B cell (primary cell): ENCODE measurements around the gene RC3H2. TPM values are rescaled to one million over a fixed set of nuclear protein-coding genes. Genes with fewer than 3 reads are reported as not detected.

Experiments used
- ATAC-seq: fragments of 200-7000 bp; cut with Tn5 transposase; one replicate; pipeline ENCODE4 v1.10.0; 2021; ENCODE audit warnings: low read depth, mild to moderate bottlenecking, moderate number of reproducible peaks, moderate library complexity
- CTCF ChIA-PET: fragments of 350-600 bp; sonication (Branson Sonifier 250); formaldehyde crosslinking; loops from one replicate; lab custom pipeline; 2021; ENCODE audit warnings: antibody characterized with exemption, inconsistent platforms; lab: Charles Lee
- POLR2A ChIA-PET: fragments of 350-600 bp; sonication (Branson Sonifier 250); formaldehyde crosslinking; loops from one replicate; lab custom pipeline; 2021; ENCODE audit warnings: antibody characterized with exemption; lab: Charles Lee
- DNase-seq: peaks from one replicate; pipeline ENCODE4 v3.0.0; 2013
- H2AFZ ChIP-seq: 2 replicates; pipeline ENCODE4 v1.6.1; 2012; ENCODE audit warnings: mild to moderate bottlenecking, low read depth, low read length; ENCODE audit not compliant: insufficient read depth, poor library complexity, severe bottlenecking
- H3K27ac ChIP-seq, 2 donors: 1 replicate in 1 of 2; 2 replicates in 1 of 2; pipeline ENCODE4 v1.5.1; 2012 to 2013; ENCODE audit warnings: low read length in 2 of 2, mild to moderate bottlenecking in 2 of 2, moderate library complexity in 1 of 2
- H3K27me3 ChIP-seq, 4 experiments: fragments of 200-600 bp in 1 of 4; sonication (generic) in 1 of 4; replicated peaks in 1 of 4; 1 replicate in 2 of 4; 2 replicates in 2 of 4; pipeline versions ENCODE4 v1.6.1 to v1.7.0; 2013 to 2016; ENCODE audit warnings: low read length in 3 of 4, mild to moderate bottlenecking in 2 of 4, mixed read lengths in 1 of 4, moderate library complexity in 1 of 4; ENCODE audit not compliant: insufficient read depth in 4 of 4, control insufficient read depth in 3 of 4; ENCODE audit errors: control extremely low read depth in 1 of 4
- H3K36me3 ChIP-seq, 2 experiments: replicated peaks in 1 of 2; 1 replicate in 1 of 2; 2 replicates in 1 of 2; pipeline versions ENCODE4 v1.6.1 to v1.7.1; 2013; ENCODE audit warnings: low read length in 1 of 2; ENCODE audit not compliant: insufficient read depth in 2 of 2, control insufficient read depth in 1 of 2; ENCODE audit errors: control extremely low read depth in 1 of 2, extremely low read depth in 1 of 2
- H3K4me1 ChIP-seq, 2 donors: fragments of 200-600 bp in 1 of 2; sonication (generic) in 1 of 2; 1 replicate in 1 of 2; 2 replicates in 1 of 2; pipeline versions ENCODE4 v1.5.1 to v1.6.1; 2013 to 2017; ENCODE audit warnings: low read length in 2 of 2; ENCODE audit not compliant: control insufficient read depth in 2 of 2, insufficient read depth in 2 of 2
- H3K4me2 ChIP-seq: replicated peaks from 2 replicates; pipeline ENCODE3; 2012; ENCODE audit warnings: mild to moderate bottlenecking, low read depth, low read length; ENCODE audit not compliant: poor library complexity, severe bottlenecking
- H3K4me3 ChIP-seq, 5 experiments: fragments of 200-600 bp in 1 of 5; sonication (generic) in 1 of 5; 1 replicate in 3 of 5; 2 replicates in 2 of 5; pipeline versions ENCODE4 v1.5.1 to v1.7.0; 2011 to 2016; ENCODE audit warnings: low read length in 4 of 5, mild to moderate bottlenecking in 4 of 5, low read depth in 2 of 5, control low read depth in 1 of 5, moderate library complexity in 1 of 5; ENCODE audit not compliant: insufficient read depth in 1 of 5; ENCODE audit errors: control extremely low read depth in 1 of 5, extremely low read depth in 1 of 5
- H3K79me2 ChIP-seq: fragments of 200-600 bp; sonication (generic); one replicate; pipeline ENCODE4 v1.6.0; 2016; ENCODE audit warnings: low read length; ENCODE audit not compliant: control insufficient read depth, insufficient read depth
- H3K9ac ChIP-seq: fragments of 200-600 bp; sonication (generic); 2 replicates; pipeline ENCODE4 v1.6.1; 2017; ENCODE audit warnings: mild to moderate bottlenecking, low read length, moderate library complexity
- H3K9me3 ChIP-seq, 3 donors: one replicate each; pipeline versions ENCODE4 v1.6.1 to v1.7.1; 2013; ENCODE audit warnings: low read length in 2 of 3; ENCODE audit not compliant: control insufficient read depth in 2 of 3, insufficient read depth in 1 of 3; ENCODE audit errors: control extremely low read depth in 1 of 3
- H4K20me1 ChIP-seq: 2 replicates; pipeline ENCODE4 v1.6.0; 2012; ENCODE audit warnings: mild to moderate bottlenecking, low read length; ENCODE audit not compliant: insufficient read depth, control insufficient read depth, poor library complexity, severe bottlenecking
- H3K27ac Mint-ChIP-seq: one replicate; pipeline ENCODE4 v1.8.0; 2021; ENCODE audit warnings: mixed read lengths
- H3K27me3 Mint-ChIP-seq: one replicate; pipeline ENCODE4 v1.8.0; 2021; ENCODE audit warnings: mixed read lengths
- H3K4me1 Mint-ChIP-seq: one replicate; pipeline ENCODE4 v1.8.0; 2021; ENCODE audit warnings: mixed read lengths
- H3K4me3 Mint-ChIP-seq: one replicate; pipeline ENCODE4 v1.8.0; 2021; ENCODE audit warnings: mixed read lengths
- H3K9me3 Mint-ChIP-seq: one replicate; pipeline ENCODE4 v1.8.0; 2022; ENCODE audit warnings: mixed read lengths; ENCODE audit not compliant: insufficient read depth
- CTCF ChIP-seq: fragments of 200-600 bp; IDR thresholded peaks from one replicate; pipeline ENCODE4 v1.8.0; 2022; ENCODE audit warnings: antibody characterized with exemption, mild to moderate bottlenecking
- EZH2 ChIP-seq: IDR thresholded peaks from 2 replicates; pipeline ENCODE4 v1.6.1; 2012; ENCODE audit warnings: borderline replicate concordance, low read depth, mild to moderate bottlenecking, moderate library complexity, low read length; ENCODE audit not compliant: insufficient read depth, poor library complexity, severe bottlenecking
- WGBS: methylation state at CpG from one replicate; pipeline ENCODE4 v1.1.5; 2013; ENCODE audit warnings: missing lambda C conversion rate; ENCODE audit not compliant: insufficient coverage; 5-methylcytosine and 5-hydroxymethylcytosine counted together
- intact Hi-C: fragments of 100-400 bp; cut with micrococcal nuclease; formaldehyde crosslinking; loops from one replicate; pipeline ENCODE4 v1.10.0; 2022
- polyA plus RNA-seq: library from polyadenylated mRNA; depleted of rRNA; stranded (reverse); fragments of >200 nt; gene quantifications from 2 replicates; pipeline ENCODE4 v1.2.3, GENCODE V29; 2012
- total RNA-seq, 2 donors: library from RNA; stranded (reverse); fragments of 120-200 nt in 1 of 2; gene quantifications; 1 replicate in 1 of 2; 2 replicates in 1 of 2; pipeline versions ENCODE4 v1.2.3 to v1.2.4, GENCODE V29; 2013 to 2022

RC3H2 gene
- total and polyA plus RNA-seq, 2 donors (not counting 1 experiment from before 2014, with no cell fraction given) = 17.2 to 74.4 TPM

- no peaks in the 10 kb centered on the region for H3K9me3 Mint-ChIP-seq
- H3K4me1 Mint-ChIP-seq = no peaks in the 10 kb centered on the region
- Histone ChIP-seq H3K4me3 (no peak overlapping the region), H3K36me3 (peaks cover 11 to 32% of the 10 kb centered on the region in 2 experiments), H3K9ac (no peak overlapping the region), H3K4me2 (no peak overlapping the region), H3K9me3 (no peaks in the 10 kb centered on the region), H3K79me2 (no peaks in the 10 kb centered on the region), H2AFZ (no peak overlapping the region), H3K27me3 (no peaks in the 10 kb centered on the region), H3K4me1 (no peaks in the 10 kb centered on the region), H4K20me1 (no peaks in the 10 kb centered on the region), H3K27ac (no peak overlapping the region)
- no peak for DNase-seq
- WGBS = no CpG with 5 or more reads among the region's 2 CpGs
- ChIA-PET CTCF (interaction anchor here (0.6 kb wide), 1 partner anchor 388 kb away, joined by 3 read pairs; no protein-coding TSS in a partner anchor), POLR2A (no interaction called here)
- intact Hi-C loops = no loop called here
- no peak overlapping the region for H3K4me3 Mint-ChIP-seq
- TF ChIP-seq CTCF = no peak
- TF ChIP-seq EZH2 = no peak
- ATAC-seq = no peak
- no peaks in the 10 kb centered on the region for H3K27me3 Mint-ChIP-seq
- no peak overlapping the region for H3K27ac Mint-ChIP-seq
Measured at GRCh38 chr9:122848256-122848943, 56.8 kb downstream of the RC3H2 start.

- H2AFZ ChIP-seq = no peak overlapping the region
- no peaks in the 10 kb centered on the region for H3K4me1 ChIP-seq
- 60% methylated on average over 2 of the region's 5 CpGs for WGBS
- no peak overlapping the region for H3K9ac ChIP-seq
- no peaks in the 10 kb centered on the region for H3K27me3 ChIP-seq
- CTCF ChIA-PET = interaction anchor here (0.6 kb wide), 1 partner anchor 160 kb away, joined by 4 read pairs; no protein-coding TSS in a partner anchor
- intact Hi-C loops = no loop called here
- Mint-ChIP-seq H3K4me3 (no peak overlapping the region), H3K4me1 (no peaks in the 10 kb centered on the region), H3K27ac (no peak overlapping the region), H3K27me3 (no peaks in the 10 kb centered on the region), H3K9me3 (no peaks in the 10 kb centered on the region)
- peak overlapping the region in 1 of 2 donors; percentile 35 for H3K27ac ChIP-seq
- H3K79me2 ChIP-seq = no peaks in the 10 kb centered on the region
- DNase-seq = no peak
- H3K36me3 ChIP-seq = peaks cover 11 to 30% of the 10 kb centered on the region in 2 experiments
- H3K4me2 ChIP-seq = no peak overlapping the region
- POLR2A ChIA-PET = no interaction called here
- TF ChIP-seq EZH2 (no peak), CTCF (no peak)
- no peaks in the 10 kb centered on the region for H4K20me1 ChIP-seq
- no peak overlapping the region for H3K4me3 ChIP-seq
- no peaks in the 10 kb centered on the region for H3K9me3 ChIP-seq
- ATAC-seq = no peak
Measured at GRCh38 chr9:122846371-122846940, 58.7 kb downstream of the RC3H2 start.
